RPMI7951 (cell line): ENCODE data around the gene CRB2. TPM values are rescaled to one million over a fixed set of nuclear protein-coding genes. Genes with fewer than 3 reads are reported as not detected.

Experiments used
- DNase-seq: peaks from one replicate; pipeline ENCODE4 v3.0.0-alpha.2; 2012; ENCODE audit warnings: low read depth
- total RNA-seq: library from RNA; depleted of rRNA; stranded (reverse); fragments of >200 nt; shearing (Covaris generic); gene quantifications from 2 replicates; pipeline ENCODE4 v1.2.3, GENCODE V29; 2014

Gene CRB2
- total RNA-seq, 1 experiment from 2014 or later, result not detected

- no peak for DNase-seq
Measured at GRCh38 chr9:123402981-123403509, 47.0 kb downstream of the CRB2 start.

GRCh38 chr9:123406016-123406415 lies 50.0 kb downstream of the CRB2 start:
- no peak for DNase-seq

DNA sequence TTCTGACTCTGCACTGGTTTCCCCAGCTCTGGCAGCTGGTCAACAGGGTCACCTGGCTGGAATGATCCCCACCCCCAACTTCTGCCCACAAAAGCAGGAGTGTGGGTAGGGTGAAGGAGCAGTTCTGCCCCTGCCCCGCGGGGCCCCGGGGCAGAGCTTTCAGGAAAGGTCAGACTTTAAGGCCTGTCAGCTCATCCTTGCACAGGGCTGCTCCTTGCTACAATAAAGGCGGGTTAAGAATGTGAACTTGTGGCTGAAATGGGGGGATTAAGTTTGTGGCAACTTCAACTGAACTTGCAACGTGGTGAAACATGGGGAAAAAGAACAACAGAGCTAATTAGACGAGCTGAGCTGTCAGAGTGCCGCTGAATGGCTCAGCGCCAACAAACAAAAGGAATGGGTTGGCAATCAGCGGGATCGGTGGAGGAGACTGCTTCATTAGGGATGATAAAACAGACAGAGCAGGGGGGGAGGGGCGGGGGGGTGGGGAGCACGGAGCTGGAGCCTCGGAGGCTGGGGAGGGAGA lies 50.8 kb downstream of the CRB2 start:
- no peak for DNase-seq

- no peak for DNase-seq
Measured at GRCh38 chr9:123407217-123407851, 51.3 kb downstream of the CRB2 start.

GRCh38 chr9:123408313-123409262 lies 52.6 kb downstream of the CRB2 start:
- DNase-seq, result no peak

DNA sequence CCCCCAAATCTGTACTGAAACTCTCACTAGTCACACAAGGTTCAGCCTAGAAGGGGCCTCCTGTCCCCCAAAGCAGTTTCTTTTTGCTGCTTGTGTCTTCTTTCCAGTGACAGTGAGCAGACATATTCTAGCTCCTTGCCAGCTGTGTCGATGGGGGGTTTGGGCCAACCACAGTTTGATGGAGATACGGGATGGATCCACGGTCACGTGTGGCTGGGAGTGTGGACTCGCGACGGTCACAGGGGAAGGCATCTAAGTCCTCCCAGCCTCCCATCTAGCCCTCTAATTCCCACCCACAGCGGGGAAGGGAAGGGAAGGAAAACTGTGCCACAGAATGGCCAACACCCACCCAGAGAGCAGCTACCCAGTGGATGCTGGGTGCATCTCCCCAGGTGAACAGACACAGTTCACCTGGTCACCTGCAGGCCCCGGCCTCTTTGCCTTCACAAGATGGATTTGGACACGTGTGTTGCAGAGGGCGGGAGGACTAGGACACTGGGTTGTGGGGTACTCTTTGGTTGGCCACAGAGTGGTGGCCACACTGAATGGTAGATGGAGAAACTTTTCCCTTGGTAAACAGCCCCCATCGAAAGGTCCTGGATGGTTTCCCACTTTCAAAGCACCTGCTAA lies 54.4 kb downstream of the CRB2 start:
- DNase-seq, result no peak

- DNase-seq, result no peak
Measured at GRCh38 chr9:123411191-123411590, 55.2 kb downstream of the CRB2 start.

DNA sequence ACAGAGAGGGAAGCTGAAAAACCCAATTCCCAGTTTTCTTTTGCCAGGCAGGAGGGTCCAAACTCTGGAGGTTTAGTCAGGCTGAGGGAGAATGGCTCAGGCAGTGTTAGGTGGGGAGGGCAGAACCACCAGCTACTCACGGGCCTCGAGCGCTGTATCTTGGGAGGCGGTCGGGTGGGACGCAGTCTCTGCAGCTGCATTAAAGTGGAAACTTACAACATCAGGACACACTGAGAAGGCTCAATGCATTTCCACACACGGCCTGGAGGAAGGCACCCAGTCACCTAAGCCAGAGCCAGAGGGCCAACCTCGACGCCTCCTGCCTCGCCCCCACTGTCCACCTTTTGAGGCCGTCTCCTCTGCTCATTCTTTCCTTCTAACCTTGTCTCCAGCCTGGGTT lies 55.6 kb downstream of the CRB2 start:
- no peak for DNase-seq

- DNase-seq, result no peak
Measured at GRCh38 chr9:123412171-123412820, 56.3 kb downstream of the CRB2 start.

GRCh38 chr9:123414204-123414603 lies 58.2 kb downstream of the CRB2 start:
- no peak for DNase-seq

- DNase-seq, result no peak
Measured at GRCh38 chr9:123414936-123415930, 59.2 kb downstream of the CRB2 start.

- no peak for DNase-seq
Measured at GRCh38 chr9:123416176-123416575, 60.2 kb downstream of the CRB2 start.

DNA sequence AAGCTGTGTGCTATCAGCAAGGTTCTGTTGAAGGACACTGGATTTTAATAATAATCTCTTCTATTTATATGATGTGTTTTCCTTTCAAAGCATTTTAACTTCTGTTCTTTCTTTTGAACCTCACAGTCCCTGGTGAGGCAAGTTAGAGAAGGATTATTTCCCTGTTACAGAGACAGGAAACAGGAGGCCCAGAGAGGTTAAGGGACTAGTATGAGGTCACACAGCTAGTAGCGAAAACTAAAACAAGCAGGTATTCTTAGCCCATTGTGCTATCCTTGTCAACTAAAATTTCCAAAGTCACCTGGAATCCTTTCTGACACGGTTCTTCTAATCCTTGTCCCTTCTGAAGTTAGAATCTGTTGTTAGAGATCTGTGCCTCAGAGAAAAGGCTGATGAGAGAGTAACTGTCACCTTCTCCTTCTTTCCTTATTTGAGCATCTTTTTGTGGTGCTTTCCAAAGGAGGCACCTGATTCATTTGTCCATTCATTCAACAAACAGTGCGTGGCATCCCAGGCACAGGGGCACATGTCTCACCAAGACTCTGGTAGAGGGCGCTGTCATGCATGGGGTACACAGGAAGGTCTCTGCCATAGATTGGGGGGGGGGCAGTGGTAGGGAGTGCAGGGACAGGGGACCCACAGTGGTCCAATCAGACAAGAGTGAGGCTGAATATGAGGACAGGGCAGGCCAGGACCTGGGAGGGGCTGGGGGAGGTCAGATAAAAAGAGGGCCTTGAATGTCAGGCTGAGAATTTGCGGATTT lies 61.5 kb downstream of the CRB2 start:
- no peak for DNase-seq

DNA sequence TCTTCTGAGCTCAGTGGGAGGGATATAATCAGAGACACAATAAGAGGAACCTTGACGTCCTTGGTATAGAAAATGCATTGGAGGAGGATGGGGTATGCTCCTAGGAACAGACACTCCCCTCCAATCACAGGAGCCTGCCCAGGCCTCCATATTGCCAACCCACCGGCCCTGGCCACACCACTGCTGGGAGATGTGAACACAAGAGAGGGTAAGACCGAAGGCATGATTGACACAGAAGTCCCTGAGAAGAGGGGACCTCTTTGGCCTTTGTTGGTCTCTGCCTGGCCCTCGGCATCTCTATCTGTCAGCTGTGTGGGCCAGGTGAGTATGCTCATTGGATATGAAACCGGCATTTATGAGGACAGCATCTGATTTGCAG lies 62.0 kb downstream of the CRB2 start:
- DNase-seq, result no peak

DNA sequence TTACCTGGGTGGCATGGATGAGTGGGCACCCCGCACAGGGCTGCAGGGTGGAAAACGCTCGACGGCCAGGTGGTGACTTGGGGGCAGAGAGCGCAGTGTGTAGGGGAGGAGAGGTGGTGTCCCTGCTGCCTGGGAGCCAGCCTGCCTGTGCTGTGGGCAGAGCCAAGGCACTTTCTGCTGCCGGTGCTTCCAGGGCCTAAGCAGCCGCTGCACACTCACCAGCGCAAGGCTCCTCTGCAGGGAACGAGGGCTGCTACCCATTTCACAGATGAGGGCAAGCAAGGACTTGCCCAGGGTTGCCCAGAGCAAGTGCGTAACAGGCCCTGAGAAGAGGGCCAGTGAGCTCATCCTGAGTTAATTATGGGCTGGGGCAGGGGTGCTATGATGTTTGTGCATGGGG lies 62.5 kb downstream of the CRB2 start:
- no peak for DNase-seq

DNA sequence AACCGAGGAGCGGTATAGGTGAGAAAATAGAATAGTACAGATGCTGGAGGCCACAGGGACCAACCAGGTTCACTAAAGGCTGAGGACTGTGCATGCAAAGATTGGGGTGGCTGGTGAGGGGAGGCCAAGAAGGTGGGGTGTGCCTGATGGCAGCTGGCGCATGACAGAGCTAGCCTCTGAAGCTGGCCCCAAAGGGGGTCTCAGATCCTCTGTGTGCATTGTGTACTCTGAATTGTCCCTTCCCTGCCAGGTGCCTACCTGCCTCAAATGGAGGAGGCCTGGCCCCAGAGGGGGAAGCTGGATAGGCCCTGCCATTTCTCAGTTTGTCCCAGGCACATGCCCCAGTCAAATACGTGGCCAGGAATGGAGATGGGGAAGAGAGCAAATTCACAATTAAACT lies 63.1 kb downstream of the CRB2 start:
- no peak for DNase-seq

- no peak for DNase-seq
Measured at GRCh38 chr9:123419721-123420591, 64.0 kb downstream of the CRB2 start.

DNA sequence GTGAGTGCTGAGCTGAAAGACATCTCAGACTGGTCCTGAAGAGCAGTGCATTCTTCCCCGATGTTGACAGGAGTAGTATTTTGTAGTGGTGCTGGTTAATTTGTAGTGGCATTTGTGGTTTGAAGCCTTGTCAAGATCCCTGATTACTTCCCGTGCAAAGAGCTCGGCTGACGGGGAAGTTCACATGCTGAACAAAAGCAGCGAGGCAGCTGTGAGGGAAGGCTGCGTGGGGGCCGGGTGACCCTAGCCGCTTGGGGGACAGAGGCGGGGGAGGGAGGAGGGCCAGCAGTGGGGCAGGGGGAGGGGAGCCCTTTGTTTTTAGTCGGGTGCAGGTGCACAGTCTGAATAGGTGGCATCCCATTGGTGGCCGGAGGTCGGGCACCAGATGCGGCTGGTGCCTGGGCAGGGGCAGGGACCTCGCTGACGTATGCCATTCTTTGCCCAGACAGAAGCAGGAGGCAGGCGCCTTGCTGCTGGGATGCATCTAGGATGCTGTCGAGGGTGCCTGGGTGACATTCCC lies 64.7 kb downstream of the CRB2 start:
- no peak for DNase-seq
